HUDEP-2 (cell line): Measurements from ENCODE around the gene ANKMY2.

Experiments
- DNase-seq, 76 experiments: peaks; one replicate each; lab custom pipeline; 2025; ENCODE audit not compliant: unreplicated experiment in 76 of 76; lab: John Stamatoyannopoulos, UW

The ANKMY2 gene

DNA sequence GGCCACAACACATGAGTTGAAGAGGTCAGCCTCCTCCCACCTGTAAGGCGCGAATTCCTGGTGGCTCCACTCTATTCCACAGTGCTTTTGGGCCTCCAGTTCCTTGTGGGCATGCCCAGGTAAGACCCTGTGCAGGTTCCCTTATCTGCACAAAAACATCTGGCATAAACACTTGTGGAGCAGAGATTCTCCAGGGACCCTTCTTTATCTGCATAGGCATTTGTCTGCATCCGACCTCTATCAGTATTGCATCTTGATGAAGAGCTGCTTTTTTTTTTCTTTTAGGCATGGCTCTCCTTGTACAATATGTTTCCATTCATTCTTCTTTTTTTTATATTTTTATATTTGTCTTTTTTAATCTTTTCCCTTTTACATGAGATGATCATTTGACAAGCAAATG lies 58.4 kb downstream of the ANKMY2 start:
- DNase-seq = no peak

- DNase-seq = no peak
Measured at GRCh38 chr7:16586081-16586874, 59.3 kb downstream of the ANKMY2 start.

- no peak for DNase-seq
Measured at GRCh38 chr7:16585540-16585939, 60.0 kb downstream of the ANKMY2 start.

- DNase-seq = no peak
Measured at GRCh38 chr7:16583834-16584233, 61.7 kb downstream of the ANKMY2 start.

GRCh38 chr7:16581286-16581685 lies 64.3 kb downstream of the ANKMY2 start:
- no peak for DNase-seq

DNA sequence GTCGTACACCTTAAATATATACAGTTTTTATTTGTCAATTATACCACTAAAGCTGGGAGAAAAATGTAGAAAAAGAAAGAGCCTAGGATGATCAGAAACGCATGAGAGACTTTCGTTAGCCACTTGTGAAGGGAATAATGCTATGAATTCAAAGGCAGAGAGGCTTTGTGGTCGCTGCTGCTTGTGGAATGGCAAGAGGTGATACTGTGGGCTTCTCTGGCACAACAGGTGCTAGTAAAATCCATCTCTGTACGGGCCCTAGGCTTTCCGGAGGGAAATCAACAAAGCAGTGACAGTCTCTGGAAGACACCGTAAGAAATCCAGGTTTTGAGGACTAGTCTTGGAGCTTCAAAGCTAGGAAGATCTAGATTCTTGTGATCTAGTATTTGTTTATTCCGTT lies 66.3 kb downstream of the ANKMY2 start:
- DNase-seq = no peak

- DNase-seq = no peak
Measured at GRCh38 chr7:16571941-16572340, 73.6 kb downstream of the ANKMY2 start.

DNA sequence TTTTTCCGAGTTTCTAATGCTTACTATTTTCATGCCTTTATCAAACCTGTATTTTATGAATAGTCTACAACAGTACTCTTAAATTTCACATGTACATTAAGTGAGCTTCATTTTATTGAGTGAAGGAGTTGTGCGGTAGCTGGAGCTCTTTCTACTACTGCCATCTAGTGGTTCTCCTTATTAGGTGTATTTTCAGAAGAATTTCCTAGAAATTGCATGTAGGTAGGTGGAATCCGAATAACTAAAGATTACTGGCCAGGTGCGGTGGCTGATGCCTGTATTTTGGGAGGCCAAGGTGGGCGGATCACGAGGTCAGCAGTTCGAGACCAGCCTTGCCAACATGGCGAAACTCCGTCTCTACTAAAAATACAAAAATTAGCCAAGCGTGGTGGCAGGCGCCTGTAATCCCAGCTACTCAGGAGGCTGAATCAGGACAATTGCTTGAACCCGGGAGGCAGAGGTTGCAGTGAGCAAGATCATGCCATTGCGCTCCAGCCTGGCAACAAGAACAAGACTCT lies 80.6 kb downstream of the ANKMY2 start:
- peak in 18 of 76 experiments; percentile 2 to 42 (median 23) for DNase-seq

DNA sequence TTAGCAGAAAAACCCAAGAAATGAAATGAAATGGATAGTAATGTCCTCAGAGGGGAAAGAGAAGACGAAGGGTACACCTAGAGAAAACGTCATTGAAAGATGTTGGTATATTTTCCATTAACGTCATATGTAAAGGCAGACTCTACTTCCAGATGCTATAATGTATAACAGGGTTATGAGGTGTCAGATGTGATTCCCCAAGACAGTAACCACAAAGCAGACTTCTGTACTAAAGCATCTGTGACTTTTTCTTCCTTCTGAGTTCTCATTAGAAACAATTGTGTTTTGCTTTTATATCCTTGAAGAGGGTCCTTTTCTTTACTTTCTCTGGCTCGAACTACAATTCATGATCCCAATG lies 81.6 kb downstream of the ANKMY2 start:
- DNase-seq = no peak

- peak in 1 of 76 experiments; percentile 13 for DNase-seq
Measured at GRCh38 chr7:16563281-16564022, 82.1 kb downstream of the ANKMY2 start.

DNA sequence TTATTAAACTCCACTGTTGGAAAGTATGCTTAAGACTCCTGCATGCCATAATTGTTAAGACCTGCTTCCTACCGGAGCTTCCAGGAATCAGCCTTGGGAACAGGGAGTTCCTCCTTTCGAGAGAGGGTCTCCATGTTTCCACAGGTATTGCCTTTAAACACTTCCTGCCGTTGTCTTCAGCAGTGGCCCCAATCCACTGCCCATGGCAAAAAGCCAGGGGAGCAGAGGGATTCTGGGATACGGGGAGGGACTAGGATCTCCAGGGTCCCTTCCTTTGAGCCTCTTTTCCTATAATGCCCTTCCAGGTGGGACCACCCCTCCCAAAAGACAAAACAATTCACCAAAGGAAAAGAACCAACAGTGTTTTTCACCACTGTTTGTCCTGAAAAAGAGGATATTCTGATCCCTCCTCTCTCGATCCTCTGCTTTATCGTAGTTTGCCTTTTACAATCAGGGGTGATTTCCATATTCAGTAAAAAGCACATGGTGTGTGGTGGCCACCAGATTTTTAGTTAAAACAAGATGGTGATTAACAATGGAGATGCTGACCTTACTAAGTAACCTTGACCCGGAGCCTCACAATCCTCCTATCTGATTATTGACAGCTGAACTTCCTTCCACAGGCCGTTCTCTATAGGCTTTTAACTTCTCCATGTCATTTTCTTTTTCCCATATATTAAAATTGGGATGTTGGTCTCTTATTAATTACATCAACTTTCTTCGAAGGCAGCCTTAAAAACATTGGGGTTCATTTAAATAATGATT lies 82.9 kb downstream of the ANKMY2 start:
- DNase-seq = no peak

DNA sequence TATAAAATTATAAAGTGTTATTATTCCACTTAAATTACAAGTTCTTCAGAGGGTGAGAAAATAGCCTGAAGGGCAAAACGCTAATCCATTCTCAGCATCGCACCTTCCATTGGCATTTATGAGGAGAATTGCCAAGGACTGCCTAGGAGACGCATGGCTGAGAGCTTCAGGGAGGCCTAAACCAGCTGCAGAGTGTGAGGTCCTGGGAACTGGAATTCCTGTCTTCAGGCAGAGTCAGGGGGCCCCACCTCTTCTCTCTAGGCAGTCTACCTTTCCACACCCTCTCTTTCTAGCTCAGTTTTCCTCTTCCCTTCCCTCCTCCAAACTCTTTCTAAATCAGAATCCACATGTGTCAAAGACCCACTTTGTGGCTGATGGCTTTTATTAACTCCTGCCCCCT lies 83.6 kb downstream of the ANKMY2 start:
- DNase-seq = no peak

DNA sequence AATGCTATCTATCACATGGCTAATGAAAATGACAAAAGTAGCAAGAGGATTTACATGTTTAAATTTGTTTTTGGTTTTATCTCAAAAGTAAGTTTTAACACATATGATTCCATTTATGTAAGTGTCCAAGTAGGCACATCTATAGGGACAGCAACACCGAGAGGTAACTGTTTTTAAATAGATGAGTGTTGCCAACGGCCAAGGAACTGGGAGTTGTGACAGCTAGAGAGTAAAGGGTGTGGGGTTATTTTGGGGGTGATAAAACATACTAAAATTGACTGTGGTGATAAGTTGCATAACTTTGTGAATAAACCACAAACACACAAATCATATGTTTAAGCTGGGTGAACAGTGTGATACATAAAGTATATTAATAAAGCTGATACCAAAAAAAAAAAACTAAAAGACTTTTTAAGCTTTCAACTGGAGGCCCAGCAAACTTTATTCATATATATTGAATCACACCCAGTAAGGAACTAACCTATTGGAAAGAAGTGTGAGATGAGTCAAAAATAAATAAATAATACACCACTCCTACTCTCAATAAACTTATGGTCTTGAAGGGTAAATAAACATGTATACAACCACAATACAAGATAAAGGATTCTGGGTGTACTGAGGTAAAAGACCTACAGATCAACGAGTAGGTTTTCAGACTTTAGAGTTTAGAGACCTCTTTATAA lies 85.9 kb downstream of the ANKMY2 start:
- DNase-seq = no peak

DNA sequence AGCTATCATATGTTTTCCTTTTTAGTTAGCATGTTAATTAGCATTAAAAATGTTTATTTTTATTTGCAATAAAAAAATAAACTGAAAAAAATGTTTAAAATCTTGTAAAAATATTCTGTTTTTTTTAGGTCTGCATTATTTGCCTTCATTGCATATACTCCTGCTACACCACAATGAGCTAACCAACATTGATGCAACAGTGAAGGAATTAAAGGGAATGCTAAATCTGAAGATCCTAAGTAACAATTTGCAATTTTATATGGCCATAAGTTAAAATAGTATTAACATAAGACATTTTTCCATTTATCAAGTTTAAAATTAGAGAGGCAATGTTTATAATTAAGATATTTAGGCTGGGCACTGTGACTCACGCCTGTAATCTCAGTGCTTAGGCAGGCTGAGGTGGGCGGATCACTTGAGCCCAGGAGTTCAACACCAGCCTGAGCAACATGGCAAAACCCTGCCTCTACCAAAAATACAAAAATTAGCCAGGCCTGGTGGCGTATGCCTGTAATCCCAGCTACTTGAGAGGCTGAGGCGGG lies 86.7 kb downstream of the ANKMY2 start:
- DNase-seq = no peak

GRCh38 chr7:16556359-16556758 lies 89.2 kb downstream of the ANKMY2 start:
- no peak for DNase-seq

DNA sequence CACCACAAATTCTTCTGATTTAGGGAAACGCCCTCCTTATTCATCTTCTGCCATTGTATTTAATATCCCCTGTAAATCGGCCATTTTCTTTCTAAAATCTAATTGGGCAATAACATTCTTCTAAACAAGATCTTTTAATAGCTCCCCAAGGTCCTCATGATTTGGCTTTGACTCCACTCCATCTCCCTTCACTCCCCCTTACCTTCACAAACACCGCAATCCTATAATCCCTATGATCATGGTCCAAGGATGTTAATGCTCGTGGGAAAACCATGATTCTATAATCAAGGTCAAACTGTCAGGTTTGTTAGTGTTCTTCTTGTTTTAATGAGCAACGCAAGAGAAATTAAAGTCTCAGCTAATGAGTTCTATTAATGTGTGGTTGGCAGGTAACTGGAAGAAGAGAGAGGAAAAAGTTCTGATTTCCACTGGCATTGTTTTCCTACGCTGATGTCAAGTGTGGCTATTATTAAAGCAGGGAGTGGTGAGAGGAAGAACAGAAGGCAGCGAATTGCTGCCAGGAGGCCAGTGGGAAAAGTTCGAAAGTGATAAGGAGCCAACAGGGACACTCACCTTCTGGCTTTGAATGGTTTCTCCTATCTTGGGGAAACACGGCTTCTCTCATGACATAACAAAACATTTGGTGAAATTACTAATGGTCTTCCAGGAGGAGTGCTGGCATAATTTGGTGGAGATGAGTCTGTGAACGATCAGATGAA lies 90.9 kb downstream of the ANKMY2 start:
- no peak for DNase-seq

- no peak for DNase-seq
Measured at GRCh38 chr7:16550671-16551070, 94.9 kb downstream of the ANKMY2 start.
